SH-SY5Y (cell line): ENCODE measurements around the gene TSPAN18.

ENCODE experiments used
- GATA2 ChIP-seq: IDR thresholded peaks from 2 replicates; pipeline ENCODE4 v1.6.1; 2011; ENCODE audit warnings: mild to moderate bottlenecking, low read depth, low read length
- GATA3 ChIP-seq: IDR thresholded peaks from 2 replicates; pipeline ENCODE4 v1.6.1; 2011; ENCODE audit warnings: low read depth, mild to moderate bottlenecking, low read length, moderate library complexity

DNA sequence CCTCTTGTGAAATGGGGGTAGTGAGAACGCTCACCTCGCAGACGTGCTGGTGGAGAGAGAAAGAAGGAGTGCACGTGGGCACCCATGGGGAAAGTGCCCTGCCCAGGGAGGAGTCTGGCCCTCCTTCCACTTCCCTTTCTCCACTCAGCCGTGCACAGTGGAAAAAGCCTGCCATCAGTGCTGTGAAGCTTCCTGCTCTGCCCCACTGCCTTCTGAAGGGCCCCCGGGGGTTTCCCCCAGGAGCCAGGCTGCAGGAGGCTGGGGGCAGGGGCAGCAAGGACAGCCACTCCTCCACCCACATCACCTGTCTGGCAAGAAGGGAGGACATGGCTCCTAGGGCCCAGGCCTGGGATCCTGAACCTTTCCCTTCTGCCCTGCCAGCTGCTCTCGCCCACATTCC is 216.4 kb downstream of the TSPAN18 start:
- no peak for TF ChIP-seq GATA2
- no peak for TF ChIP-seq GATA3
